ENCODE results near the gene ETFDH. TPM values are rescaled to one million over a fixed set of nuclear protein-coding genes. Genes with fewer than 3 reads are reported as not detected.
"Not testable (repeated sequence)": the region's sequence is repeated elsewhere in the genome, so short reads cannot be mapped to it uniquely, and the experiment has no call there.

ETFDH gene
- total RNA-seq, 2 experiments from 2014 or later, result 19.1 to 20.2 TPM

DNA sequence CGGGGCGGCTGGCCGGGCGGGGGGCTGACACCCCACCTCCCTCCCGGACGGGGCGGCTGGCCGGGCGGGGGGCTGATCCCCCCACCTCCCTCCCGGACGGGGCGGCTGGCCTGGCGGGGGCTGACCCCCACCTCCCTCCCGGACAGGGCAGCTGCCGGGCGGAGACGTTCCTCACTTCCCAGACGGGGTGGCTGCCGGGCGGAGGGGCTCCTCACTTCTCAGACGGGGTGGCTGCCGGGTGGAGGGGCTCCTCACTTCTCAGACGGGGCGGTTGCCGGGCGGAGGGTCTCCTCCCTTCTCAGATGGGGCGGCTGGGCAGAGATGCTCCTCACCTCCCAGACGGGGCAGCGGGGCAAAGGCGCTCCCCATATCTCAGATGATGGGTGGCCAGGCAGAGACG, 74.4 kb downstream of the ETFDH start:
- H3K27me3 Mint-ChIP-seq; POLR2A ChIA-PET; H3K36me3 Mint-ChIP-seq; H3K9me3 Mint-ChIP-seq; DNase-seq; H3K4me3 Mint-ChIP-seq; H3K27ac Mint-ChIP-seq; ATAC-seq (ENCODE audit: low read depth); H3K4me1 Mint-ChIP-seq: not testable (repeated sequence)

DNA sequence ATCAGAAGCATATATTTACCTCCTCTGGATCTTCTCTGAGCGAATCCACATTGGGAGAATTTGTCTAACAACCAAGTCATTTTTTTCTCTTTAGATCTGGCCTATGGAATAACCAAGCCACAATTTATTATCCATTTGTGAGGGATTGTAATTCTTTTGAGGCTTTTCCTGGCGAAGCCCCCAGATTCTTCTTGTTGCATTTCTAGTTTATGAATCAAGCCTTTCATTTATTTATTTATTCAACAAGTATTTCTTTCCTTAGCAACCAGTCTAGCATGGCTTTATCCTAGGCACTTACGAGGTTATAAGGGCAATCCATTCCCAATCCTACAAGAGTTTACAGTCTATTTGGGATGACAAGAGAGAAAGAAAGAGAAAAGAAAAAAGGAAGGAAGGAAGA, 78.3 kb downstream of the ETFDH start:
- no peak for ATAC-seq (ENCODE audit: low read depth)
- Mint-ChIP-seq H3K27ac (no peak overlapping the region), H3K27me3 (peaks cover 12% of the 10 kb centered on the region), H3K36me3 (no peaks in the 10 kb centered on the region), H3K9me3 (no peaks in the 10 kb centered on the region), H3K4me3 (no peak overlapping the region), H3K4me1 (no peaks in the 10 kb centered on the region)
- no peak for DNase-seq
- POLR2A ChIA-PET, result no interaction called here

DNA sequence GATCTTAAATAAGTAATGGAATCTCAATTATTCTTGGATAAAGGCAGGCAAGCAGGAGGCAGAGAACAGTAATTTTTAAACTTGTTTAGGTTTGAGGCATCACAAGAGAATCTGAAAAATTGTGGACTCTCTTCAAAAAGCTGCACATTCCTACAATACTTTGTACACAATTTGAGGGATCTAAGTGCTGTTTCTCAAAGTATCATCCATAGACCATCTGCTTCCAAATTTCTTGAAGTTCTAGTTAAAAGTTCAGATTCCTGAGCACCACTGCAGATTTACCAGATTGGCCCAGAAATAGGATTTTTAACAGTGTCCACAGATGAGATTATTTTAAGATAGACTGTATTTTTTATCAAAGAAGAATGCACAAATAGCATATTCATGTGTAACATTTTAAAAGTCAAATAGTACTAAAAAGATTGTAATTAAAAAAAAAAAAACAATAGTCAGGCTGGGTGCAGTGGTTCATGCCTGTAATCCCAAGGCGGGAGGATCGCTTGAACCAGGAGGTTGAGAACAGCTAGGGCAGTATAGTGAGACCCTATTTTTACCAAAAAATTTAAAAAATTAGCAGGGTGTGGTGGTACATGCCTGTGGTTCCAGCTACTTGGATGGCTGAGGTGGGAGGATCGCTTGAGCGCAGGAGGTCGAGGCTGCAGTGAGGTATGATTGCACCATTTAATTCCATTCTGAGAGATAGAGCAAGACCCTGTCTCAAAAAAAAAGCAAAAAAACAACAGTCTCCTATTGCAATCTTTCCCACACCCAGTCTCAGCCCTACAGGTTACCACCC, 82.5 kb downstream of the ETFDH start:
- Mint-ChIP-seq H3K36me3 (no peaks in the 10 kb centered on the region), H3K9me3 (no peaks in the 10 kb centered on the region), H3K27ac (no peak overlapping the region), H3K4me3 (no peak overlapping the region), H3K4me1 (no peaks in the 10 kb centered on the region), H3K27me3 (peaks cover 24% of the 10 kb centered on the region)
- DNase-seq, result no peak
- no peak for ATAC-seq (ENCODE audit: low read depth)
- POLR2A ChIA-PET, result interaction anchor here (0.7 kb wide), 1 partner anchor 407 kb away, joined by 8 read pairs; no protein-coding TSS in a partner anchor

DNA sequence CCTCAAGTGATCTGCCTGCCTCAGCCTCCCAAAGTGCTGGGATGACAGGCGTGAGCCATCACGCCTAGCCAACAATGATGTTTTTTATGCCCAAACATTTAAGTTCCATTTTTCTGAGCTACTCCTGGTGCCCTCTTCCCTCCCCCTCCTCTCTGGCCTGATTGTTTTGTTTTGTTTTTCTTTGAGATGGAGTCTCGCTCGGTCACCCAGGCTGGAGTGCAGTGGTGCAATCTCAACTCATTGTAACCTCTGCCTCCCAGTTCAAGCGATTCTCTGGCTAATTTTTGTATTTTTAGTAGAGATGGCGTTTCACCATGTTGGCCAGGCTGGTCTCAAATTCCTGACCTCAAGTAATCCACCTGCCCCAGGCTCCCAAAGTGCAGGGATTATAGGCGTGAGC, 83.7 kb downstream of the ETFDH start:
- H3K36me3 Mint-ChIP-seq; ATAC-seq (ENCODE audit: low read depth); H3K4me1 Mint-ChIP-seq; POLR2A ChIA-PET; H3K9me3 Mint-ChIP-seq; H3K4me3 Mint-ChIP-seq; H3K27ac Mint-ChIP-seq; DNase-seq: not testable (repeated sequence)
- H3K27me3 Mint-ChIP-seq, result peaks cover 24% of the 10 kb centered on the region

DNA sequence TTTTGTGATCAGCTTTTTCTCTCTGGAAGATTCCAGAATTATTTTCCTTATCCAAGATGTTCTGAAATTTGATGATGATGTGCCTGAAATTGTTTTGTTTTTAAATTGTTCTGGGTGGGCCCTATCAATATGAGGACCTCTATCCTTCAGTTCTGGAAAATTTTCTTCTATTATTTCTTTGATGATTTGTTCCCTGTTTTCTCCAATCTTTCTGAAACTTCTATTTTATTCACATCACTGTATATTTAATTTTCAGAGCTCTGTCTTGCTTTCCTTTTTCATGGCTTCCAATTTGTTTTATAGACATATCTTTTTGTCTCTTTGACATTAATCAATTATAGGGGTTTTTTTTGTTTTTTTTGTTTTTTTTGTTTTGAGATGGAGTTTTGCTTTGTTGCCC, 84.5 kb downstream of the ETFDH start:
- ATAC-seq (ENCODE audit: low read depth) (no peak), DNase-seq (no peak)
- Mint-ChIP-seq H3K27ac (no peak overlapping the region), H3K27me3 (peaks cover 24% of the 10 kb centered on the region), H3K36me3 (no peaks in the 10 kb centered on the region), H3K4me1 (no peaks in the 10 kb centered on the region), H3K4me3 (no peak overlapping the region), H3K9me3 (no peaks in the 10 kb centered on the region)
- POLR2A ChIA-PET, result no interaction called here

DNA sequence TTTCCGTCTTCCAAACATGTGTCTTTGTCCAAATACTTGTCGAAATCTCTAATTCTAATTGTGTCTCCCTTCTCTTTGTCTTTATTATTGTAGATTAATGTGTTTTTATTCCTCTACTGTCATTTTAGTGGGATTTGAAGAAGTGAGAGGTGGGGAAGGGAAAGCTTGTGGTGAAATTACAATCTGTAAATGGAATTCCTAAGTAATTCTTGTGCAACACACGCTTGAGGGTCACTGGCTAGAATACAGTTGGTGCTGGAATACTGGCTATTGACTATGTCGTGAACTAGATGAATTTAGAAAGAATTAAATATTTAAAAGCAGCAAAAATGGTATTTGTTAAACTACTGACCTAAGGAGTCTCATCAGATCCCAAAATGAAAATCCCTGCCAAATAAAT, 86.0 kb downstream of the ETFDH start:
- ATAC-seq (ENCODE audit: low read depth), result no peak
- H3K9me3 Mint-ChIP-seq, result no peaks in the 10 kb centered on the region
- POLR2A ChIA-PET, result no interaction called here
- H3K27me3 Mint-ChIP-seq, result peaks cover 22% of the 10 kb centered on the region
- no peaks in the 10 kb centered on the region for H3K36me3 Mint-ChIP-seq
- no peak overlapping the region for H3K27ac Mint-ChIP-seq
- no peak overlapping the region for H3K4me3 Mint-ChIP-seq
- DNase-seq, result no peak
- no peaks in the 10 kb centered on the region for H3K4me1 Mint-ChIP-seq

DNA sequence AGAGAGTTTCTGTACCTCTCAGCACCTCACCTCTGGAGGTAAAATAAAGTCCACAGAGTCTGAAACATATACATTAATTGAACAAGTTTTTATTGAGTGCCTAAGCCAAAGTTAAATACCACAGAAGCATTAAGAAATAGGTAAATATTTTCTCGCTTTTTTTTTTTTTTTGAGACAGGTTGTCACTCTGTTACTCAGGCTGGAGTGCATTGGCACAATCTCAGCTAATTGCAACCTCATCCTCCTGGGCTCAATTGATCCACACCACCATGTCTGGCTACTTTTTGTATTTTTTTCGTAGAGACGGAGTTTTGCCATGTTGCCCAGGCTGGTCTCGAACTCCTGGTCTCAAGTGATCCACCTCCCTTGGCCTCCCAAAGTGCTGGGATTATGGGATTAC, 86.6 kb downstream of the ETFDH start:
- Mint-ChIP-seq H3K27ac (no peak overlapping the region), H3K4me1 (no peaks in the 10 kb centered on the region), H3K4me3 (no peak overlapping the region), H3K9me3 (no peaks in the 10 kb centered on the region), H3K36me3 (no peaks in the 10 kb centered on the region), H3K27me3 (peaks cover 22% of the 10 kb centered on the region)
- ATAC-seq (ENCODE audit: low read depth) (no peak), DNase-seq (no peak)
- POLR2A ChIA-PET, result no interaction called here

Other genes with a start within 250 kb of the ETFDH start
- gene RXFP1, start 150.4 kb upstream of the ETFDH start, total RNA-seq, result not detected
- gene C4orf46, start 409 bp upstream of the ETFDH start, total RNA-seq, result 10 to 100 TPM; 11.8 to 12.7 TPM
- gene PPID, start 51.1 kb downstream of the ETFDH start, total RNA-seq, result 10 to 100 TPM; 31.5 to 34.5 TPM
- 10 to 100 TPM; 15.3 to 15.7 TPM for gene FNIP2, start 96.7 kb downstream of the ETFDH start, total RNA-seq